ENCODE results near the gene BLOC1S5. TPM values are rescaled to one million over a fixed set of nuclear protein-coding genes. Genes with fewer than 3 reads are reported as not detected.

Gene BLOC1S5
- total and polyA plus RNA-seq, 9 of the 15 experiments (the other 6 are each of a cell fraction or from before 2014, with no cell fraction given), result 8.5 to 41.0 (median 27.7) TPM

GRCh38 chr6:8026800-8027199 is 37.4 kb downstream of the BLOC1S5 start:
- no peaks in the 10 kb centered on the region; the same call in 1 of the 2 replicates for H4K20me1 ChIP-seq (replicated peaks; ENCODE audit: control insufficient read depth, insufficient read depth, low read length)
- WGBS (ENCODE audit: insufficient coverage, low coverage, missing lambda C conversion rate), result 98% methylated on average over 3 of the region's 3 CpGs
- TF ChIP-seq FOS (IDR thresholded peaks at IDR 0.05; ENCODE audit: extremely low read depth, insufficient read length) (no peak), ZNF239 (CRISPR knock-in tag; IDR thresholded peaks at IDR 0.05) (no peak), RBM25 (IDR thresholded peaks at IDR 0.05; ENCODE audit: low read depth, low read length, severe bottlenecking) (peak; percentile 86), ZBTB8A (IDR thresholded peaks at IDR 0.05; ENCODE audit: partially characterized antibody) (no peak), NCOR1 (IDR thresholded peaks at IDR 0.05) (no peak), KDM1A (IDR thresholded peaks at IDR 0.05) (0 out of 4 replicates have a peak, but pooled peaks of 1 of the 2 experiments have one; percentile 25), BCOR (IDR thresholded peaks at IDR 0.05) (0 out of 2 replicates have a peak, but pooled peaks have one; percentile 37)
- H3K27ac ChIP-seq (ENCODE audit: extremely low read depth, low read depth, low read length), result no peak overlapping the region
- H3K4me1 ChIP-seq (replicated peaks in 1 of 2; ENCODE audit: control insufficient read depth in 2 of 2, insufficient read depth in 2 of 2, low read length in 2 of 2), result peaks cover 0 to 15% of the 10 kb centered on the region in 2 experiments; a peak in 3 of 5 replicates
- in situ Hi-C loops (cut with MboI), result no loop called here
- intact Hi-C loops (cut with micrococcal nuclease), result no loop called here
- H3K4me2 ChIP-seq (ENCODE audit: insufficient read depth, low read length), result no peak overlapping the region
- H3K4me3 ChIP-seq, result no peak overlapping the region
- no peaks in the 10 kb centered on the region for H3K9me3 ChIP-seq (replicated peaks; ENCODE audit: control insufficient read depth, insufficient read depth, low read depth, low read length)
- CTCF ChIA-PET (ENCODE audit: low intra/inter-chr PET ratio), result no interaction called here
- DNase-seq (ENCODE audit: extremely low read depth in 1 of 4, low spot score in 3 of 4), result no peak
- peaks cover 14% of the 10 kb centered on the region; the same call in 1 of the 3 replicates for H3K36me3 ChIP-seq (ENCODE audit: control insufficient read depth, insufficient read depth, low read length)
- peaks cover 34% of the 10 kb centered on the region for H3K79me2 ChIP-seq (ENCODE audit: control insufficient read depth, insufficient read depth, low read length)
- ATAC-seq, result no peak
- no peaks in the 10 kb centered on the region for H3K9me1 ChIP-seq (ENCODE audit: control insufficient read depth, insufficient read depth, low read length)
- no TSS peak for BruUV-seq (replicated peaks)
- no peak overlapping the region for H3K9ac ChIP-seq (ENCODE audit: insufficient read depth in 1 of 2, low read depth in 2 of 2, low read length in 2 of 2)
- no peak overlapping the region for H2AFZ ChIP-seq (ENCODE audit: low read depth, low read length)
- POLR2A ChIA-PET, result no interaction called here
- FAIRE-seq, result no peak
- H3K27me3 ChIP-seq (ENCODE audit: control insufficient read depth in 2 of 2, insufficient read depth in 2 of 2, low read length in 2 of 2), result no peaks in the 10 kb centered on the region

GRCh38 chr6:8025191-8025590 is 39.0 kb downstream of the BLOC1S5 start:
- ChIA-PET POLR2A (no interaction called here), CTCF (ENCODE audit: low intra/inter-chr PET ratio) (no interaction called here)
- peaks cover 0 to 15% of the 10 kb centered on the region in 2 experiments; a peak in 3 of 5 replicates for H3K4me1 ChIP-seq (replicated peaks in 1 of 2; ENCODE audit: control insufficient read depth in 2 of 2, insufficient read depth in 2 of 2, low read length in 2 of 2)
- H3K27me3 ChIP-seq (ENCODE audit: control insufficient read depth in 2 of 2, insufficient read depth in 2 of 2, low read length in 2 of 2), result no peaks in the 10 kb centered on the region
- no peaks in the 10 kb centered on the region; the same call in 1 of the 2 replicates for H4K20me1 ChIP-seq (replicated peaks; ENCODE audit: control insufficient read depth, insufficient read depth, low read length)
- in situ Hi-C loops (cut with MboI), result no loop called here
- H3K4me3 ChIP-seq, result no peak overlapping the region
- H3K27ac ChIP-seq (ENCODE audit: extremely low read depth, low read depth, low read length), result no peak overlapping the region
- H3K36me3 ChIP-seq (ENCODE audit: control insufficient read depth, insufficient read depth, low read length), result peaks cover 14% of the 10 kb centered on the region; the same call in 1 of the 3 replicates
- no peak for DNase-seq (ENCODE audit: extremely low read depth in 1 of 4, low spot score in 3 of 4)
- H3K79me2 ChIP-seq (ENCODE audit: control insufficient read depth, insufficient read depth, low read length), result peaks cover 18% of the 10 kb centered on the region; the same call in 2 of the 3 replicates
- H2AFZ ChIP-seq (ENCODE audit: low read depth, low read length), result no peak overlapping the region
- H3K9ac ChIP-seq (ENCODE audit: insufficient read depth in 1 of 2, low read depth in 2 of 2, low read length in 2 of 2), result peak overlapping the region in 1 of 2 experiments; percentile 47; a peak in 1 of 4 replicates
- no peaks in the 10 kb centered on the region for H3K9me1 ChIP-seq (ENCODE audit: control insufficient read depth, insufficient read depth, low read length)
- FAIRE-seq, result no peak
- WGBS (ENCODE audit: insufficient coverage, low coverage, missing lambda C conversion rate), result 66% methylated on average over 4 of the region's 4 CpGs
- intact Hi-C loops (cut with micrococcal nuclease), result no loop called here
- H3K9me3 ChIP-seq (replicated peaks; ENCODE audit: control insufficient read depth, insufficient read depth, low read depth, low read length), result no peaks in the 10 kb centered on the region
- H3K4me2 ChIP-seq (ENCODE audit: insufficient read depth, low read length), result no peak overlapping the region
- BruUV-seq (replicated peaks), result no TSS peak
- no peak for ATAC-seq
- TF ChIP-seq CREM (IDR thresholded peaks at IDR 0.05; ENCODE audit: low read depth) (no peak), HBP1 (CRISPR knock-in tag; IDR thresholded peaks at IDR 0.05) (no peak), CHD4 (IDR thresholded peaks at IDR 0.05; ENCODE audit: insufficient read depth, insufficient replicate concordance, low read depth, low read length, poor library complexity, severe bottlenecking) (no peak), SRF (CRISPR knock-in tag; IDR thresholded peaks at IDR 0.05) (no peak), POU5F1 (IDR thresholded peaks at IDR 0.05; ENCODE audit: borderline replicate concordance, low read depth, low read length, partially characterized antibody) (no peak), ZBTB49 (CRISPR knock-in tag; IDR thresholded peaks at IDR 0.05; ENCODE audit: borderline replicate concordance) (no peak)
